HEK293 (cell line): ENCODE results near the gene ANKS6.

Experiments used
- CTCF ChIA-PET: fragments of 350-600 bp; formaldehyde crosslinking; extraction: SDS; loops from one replicate; lab custom pipeline; 2021; ENCODE audit warnings: antibody characterized with exemption; lab: Yijun Ruan, JAX
- POLR2A ChIA-PET: fragments of 300-600 bp; formaldehyde crosslinking; extraction: SDS; loops from one replicate; lab custom pipeline; 2020; ENCODE audit warnings: antibody characterized with exemption, inconsistent platforms; lab: Yijun Ruan, JAX
- H3K27ac ChIP-seq: fragments of 200-500 bp; sonication (Bioruptor generic); 2 replicates; pipeline ENCODE4 v1.5.1; 2014; ENCODE audit warnings: low read depth, low read length, control low read depth, inconsistent platforms; ENCODE audit errors: extremely low read depth
- H3K36me3 ChIP-seq, 2 experiments: fragments of 200-500 bp in 1 of 2; sonication (Bioruptor generic) in 1 of 2; 1 replicate in 1 of 2; 2 replicates in 1 of 2; pipeline ENCODE4 v1.5.1; 2014 to 2017; ENCODE audit warnings: inconsistent platforms in 2 of 2, low read length in 2 of 2; ENCODE audit not compliant: control insufficient read depth in 2 of 2, insufficient read depth in 1 of 2
- H3K4me1 ChIP-seq: fragments of 200-500 bp; sonication (Bioruptor generic); 2 replicates; pipeline ENCODE4 v1.5.1; 2014; ENCODE audit warnings: mild to moderate bottlenecking, low read length, inconsistent platforms; ENCODE audit not compliant: control insufficient read depth, insufficient read depth
- H3K4me3 ChIP-seq: 2 replicates; pipeline ENCODE4 v1.5.1; 2011; ENCODE audit warnings: low read depth, mild to moderate bottlenecking, control low read depth, low read length, moderate library complexity
- H3K9me3 ChIP-seq: fragments of 200-500 bp; sonication (Bioruptor generic); 2 replicates; pipeline ENCODE4 v1.5.1; 2014; ENCODE audit warnings: low read depth, low read length, inconsistent platforms; ENCODE audit not compliant: control insufficient read depth, insufficient read depth
- CTCF ChIP-seq: fragments of 450-650 bp; formaldehyde crosslinking; IDR thresholded peaks from 2 replicates; pipeline ENCODE4 v1.5.1; 2016; ENCODE audit warnings: missing biosample characterization, missing genetic modification characterization
- IKZF3 ChIP-seq: fragments of 450-650 bp; IDR thresholded peaks from 2 replicates; pipeline ENCODE4 v1.5.0; 2018; ENCODE audit warnings: missing biosample characterization, mild to moderate bottlenecking, missing genetic modification characterization, moderate library complexity
- INSM2 ChIP-seq: fragments of 450-650 bp; formaldehyde crosslinking; IDR thresholded peaks from 2 replicates; pipeline ENCODE4 v1.5.1; 2016; ENCODE audit warnings: missing biosample characterization, missing genetic modification characterization
- PATZ1 ChIP-seq: fragments of 450-650 bp; formaldehyde crosslinking; IDR thresholded peaks from 2 replicates; pipeline ENCODE4 v1.5.1; 2016; ENCODE audit warnings: missing biosample characterization, missing genetic modification characterization
- TRIM28 ChIP-seq: IDR thresholded peaks from 2 replicates; pipeline ENCODE4 v1.6.1; 2011; ENCODE audit warnings: low read length, control low read depth, borderline replicate concordance
- ZBTB21 ChIP-seq: fragments of 450-650 bp; formaldehyde crosslinking; IDR thresholded peaks from 2 replicates; pipeline ENCODE4 v1.5.1; 2017; ENCODE audit warnings: missing biosample characterization, missing genetic modification characterization
- ZNF157 ChIP-seq: fragments of 450-650 bp; formaldehyde crosslinking; IDR thresholded peaks from 2 replicates; pipeline ENCODE4 v1.5.1; 2016; ENCODE audit warnings: missing biosample characterization, missing genetic modification characterization
- ZNF24 ChIP-seq: fragments of 450-650 bp; formaldehyde crosslinking; IDR thresholded peaks from 2 replicates; pipeline ENCODE4 v1.5.1; 2016; ENCODE audit warnings: missing biosample characterization, missing genetic modification characterization
- ZNF280C ChIP-seq: fragments of 450-650 bp; formaldehyde crosslinking; IDR thresholded peaks from 2 replicates; pipeline ENCODE4 v1.5.1; 2016; ENCODE audit warnings: missing biosample characterization, missing genetic modification characterization
- ZNF341 ChIP-seq: fragments of 450-650 bp; formaldehyde crosslinking; IDR thresholded peaks from 2 replicates; pipeline ENCODE4; 2016; ENCODE audit warnings: low read depth, missing biosample characterization, missing genetic modification characterization
- ZNF394 ChIP-seq: fragments of 450-650 bp; formaldehyde crosslinking; IDR thresholded peaks from 2 replicates; pipeline ENCODE4 v1.5.1; 2016; ENCODE audit warnings: missing biosample characterization, missing genetic modification characterization, mild to moderate bottlenecking, moderate library complexity, borderline replicate concordance
- ZNF426 ChIP-seq: fragments of 450-650 bp; formaldehyde crosslinking; IDR thresholded peaks from 2 replicates; pipeline ENCODE4 v1.5.1; 2017; ENCODE audit warnings: missing biosample characterization, missing genetic modification characterization, mild to moderate bottlenecking, inconsistent platforms, moderate library complexity
- ZNF530 ChIP-seq: fragments of 450-650 bp; formaldehyde crosslinking; IDR thresholded peaks from 2 replicates; pipeline ENCODE4 v1.5.1; 2016; ENCODE audit warnings: low read depth, missing biosample characterization, missing genetic modification characterization
- ZNF610 ChIP-seq: fragments of 450-650 bp; formaldehyde crosslinking; IDR thresholded peaks from 2 replicates; pipeline ENCODE4 v1.5.1; 2016; ENCODE audit warnings: missing biosample characterization, missing genetic modification characterization, borderline replicate concordance
- ZNF621 ChIP-seq: fragments of 450-650 bp; formaldehyde crosslinking; IDR thresholded peaks from 2 replicates; pipeline ENCODE4 v1.5.1; 2017; ENCODE audit warnings: missing biosample characterization, missing genetic modification characterization
- ZNF639 ChIP-seq: fragments of 450-650 bp; formaldehyde crosslinking; IDR thresholded peaks from 2 replicates; pipeline ENCODE4 v1.5.1; 2016; ENCODE audit warnings: missing biosample characterization, missing genetic modification characterization
- ZNF660 ChIP-seq: fragments of 450-650 bp; IDR thresholded peaks from 2 replicates; pipeline ENCODE4 v1.5.1; 2018; ENCODE audit warnings: missing biosample characterization, mild to moderate bottlenecking, missing genetic modification characterization
- ZNF677 ChIP-seq: fragments of 450-650 bp; IDR thresholded peaks from 2 replicates; pipeline ENCODE4 v1.5.0; 2018; ENCODE audit warnings: missing biosample characterization, mild to moderate bottlenecking, missing genetic modification characterization, moderate library complexity
- ZNF692 ChIP-seq: fragments of 450-650 bp; formaldehyde crosslinking; IDR thresholded peaks from 2 replicates; pipeline ENCODE4 v1.5.1; 2016; ENCODE audit warnings: missing biosample characterization, missing genetic modification characterization
- ZNF792 ChIP-seq: fragments of 450-650 bp; formaldehyde crosslinking; IDR thresholded peaks from 2 replicates; pipeline ENCODE4 v1.5.1; 2016; ENCODE audit warnings: missing biosample characterization, missing genetic modification characterization
- ZNF830 ChIP-seq: fragments of 450-650 bp; IDR thresholded peaks from 2 replicates; pipeline ENCODE4 v1.5.0; 2018; ENCODE audit warnings: missing biosample characterization, missing genetic modification characterization, low read depth, mild to moderate bottlenecking, moderate library complexity

The ANKS6 gene

GRCh38 chr9:98818764-98819163, 22.4 kb upstream of the ANKS6 start:
- TF ChIP-seq ZNF394 (tag by site-specific recombination) (no peak), PATZ1 (tag by site-specific recombination) (no peak), ZNF610 (tag by site-specific recombination) (no peak), ZNF639 (no peak), ZNF621 (no peak), ZNF24 (tag by site-specific recombination) (no peak), ZNF677 (tag by site-specific recombination) (no peak), ZNF157 (tag by site-specific recombination) (no peak), IKZF3 (tag by site-specific recombination) (no peak)
- H3K4me1 ChIP-seq: no peaks in the 10 kb centered on the region
- no peaks in the 10 kb centered on the region for H3K9me3 ChIP-seq
- ChIA-PET CTCF (interaction anchor here (0.6 kb wide), 1 partner anchor 56 kb away, joined by 3 read pairs; no protein-coding TSS in a partner anchor), POLR2A (no interaction called here)
- no peak overlapping the region for H3K27ac ChIP-seq
- no peak overlapping the region for H3K4me3 ChIP-seq
- no peaks in the 10 kb centered on the region for H3K36me3 ChIP-seq

- H3K27ac ChIP-seq: no peak overlapping the region
- no peak overlapping the region for H3K4me3 ChIP-seq
- no peaks in the 10 kb centered on the region for H3K9me3 ChIP-seq
- TF ChIP-seq ZNF426 (tag by site-specific recombination): no peak
- TF ChIP-seq ZNF530 (tag by site-specific recombination): no peak
- no peak for TF ChIP-seq ZNF660
- TF ChIP-seq ZNF280C (tag by site-specific recombination): no peak
- no peak for TF ChIP-seq INSM2 (tag by site-specific recombination)
- no peak for TF ChIP-seq CTCF (tag by site-specific recombination)
- no peak for TF ChIP-seq ZNF341 (tag by site-specific recombination)
- no peak for TF ChIP-seq ZNF830 (tag by site-specific recombination)
- TF ChIP-seq ZBTB21: no peak
- TF ChIP-seq ZNF792 (tag by site-specific recombination): no peak
- TF ChIP-seq TRIM28: no peak
- no peak for TF ChIP-seq ZNF692 (tag by site-specific recombination)
- H3K36me3 ChIP-seq: no peaks in the 10 kb centered on the region
- ChIA-PET CTCF (interaction anchor here (0.8 to 1.5 kb wide), 2 partner anchors 38 to 40 kb away, joined by 3 read pairs; no protein-coding TSS in a partner anchor), POLR2A (interaction anchor here (0.7 kb wide), 1 partner anchor 9 kb away, joined by 3 read pairs; no protein-coding TSS in a partner anchor)
- no peaks in the 10 kb centered on the region for H3K4me1 ChIP-seq
Measured at GRCh38 chr9:98815391-98815951, 19.1 kb upstream of the ANKS6 start.
